ENCODE data around the gene FBXO15. TPM values are rescaled to one million over a fixed set of nuclear protein-coding genes. Genes with fewer than 3 reads are reported as not detected.

The FBXO15 gene
- total and polyA plus RNA-seq, 8 donors, result 0.62 to 31.0 (median 0.84) TPM; not detected in 4

GRCh38 chr18:74154716-74155115, 7.1 kb upstream of the FBXO15 start:
- intact Hi-C loops (cut with DNase I; ENCODE audit: low total_unique reads), result no loop called here
- Histone ChIP-seq H3K27ac (no peak overlapping the region), H3K9me3 (no peaks in the 10 kb centered on the region), H3K4me3 (no peak overlapping the region), H3K4me1 (peaks cover 4 to 32% (median 16%) of the 10 kb centered on the region in 4 donors), H3K36me3 (peaks cover 23 to 71% (median 68%) of the 10 kb centered on the region in 4 donors), H3K27me3 (no peaks in the 10 kb centered on the region)
- TF ChIP-seq POLR2AphosphoS5 (IDR thresholded peaks at IDR 0.05) (no peak), POLR2A (IDR thresholded peaks at IDR 0.05) (no peak), CTCF (IDR thresholded peaks at IDR 0.05) (no peak), EP300 (IDR thresholded peaks at IDR 0.05) (no peak)
- DNase-seq, result no peak
- 80 to 95% (median 89%) methylated on average over 4 of the region's 4 CpGs for WGBS, 5 donors

GRCh38 chr18:74153793-74154192, 6.2 kb upstream of the FBXO15 start:
- no peaks in the 10 kb centered on the region for H3K9me3 ChIP-seq
- TF ChIP-seq CTCF (IDR thresholded peaks at IDR 0.05) (no peak), POLR2AphosphoS5 (IDR thresholded peaks at IDR 0.05) (no peak), EP300 (IDR thresholded peaks at IDR 0.05) (no peak), POLR2A (IDR thresholded peaks at IDR 0.05) (no peak)
- 90 to 94% (median 93%) methylated on average over 4 of the region's 4 CpGs for WGBS, 5 donors

DNA sequence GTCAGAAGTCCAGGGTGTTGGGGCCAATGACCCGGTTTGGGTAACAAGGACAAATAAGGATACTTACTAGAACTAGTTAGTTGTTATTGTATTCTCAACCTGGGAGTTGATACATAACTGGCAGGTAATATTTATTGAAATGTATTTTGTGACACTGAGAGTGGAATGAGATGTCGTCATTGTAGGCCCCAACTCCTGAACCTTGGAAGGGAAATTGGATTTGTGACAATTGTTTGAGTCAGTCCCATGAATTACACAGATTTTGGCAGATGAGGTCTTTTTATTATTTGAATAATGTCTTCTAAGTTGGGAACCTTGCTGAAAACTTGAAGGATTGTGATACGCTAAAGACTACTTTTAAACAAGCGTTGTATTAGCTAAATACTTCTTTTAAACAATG, 5.7 kb upstream of the FBXO15 start:
- no peak for DNase-seq
- H3K4me3 ChIP-seq, result no peak overlapping the region
- peaks cover 14 to 42% (median 27%) of the 10 kb centered on the region in 4 donors for H3K4me1 ChIP-seq
- intact Hi-C loops (cut with DNase I; ENCODE audit: low total_unique reads), result no loop called here
- H3K27me3 ChIP-seq, result no peaks in the 10 kb centered on the region
- H3K9me3 ChIP-seq, result no peaks in the 10 kb centered on the region
- peaks cover 19 to 58% (median 54%) of the 10 kb centered on the region in 4 donors for H3K36me3 ChIP-seq
- H3K27ac ChIP-seq, result no peak overlapping the region
- TF ChIP-seq POLR2A (IDR thresholded peaks at IDR 0.05), result no peak
- no peak for TF ChIP-seq CTCF (IDR thresholded peaks at IDR 0.05)
- TF ChIP-seq POLR2AphosphoS5 (IDR thresholded peaks at IDR 0.05), result no peak
- no peak for TF ChIP-seq EP300 (IDR thresholded peaks at IDR 0.05)
- WGBS, 5 donors, result 77 to 88% (median 86%) methylated on average over 4 of the region's 4 CpGs

More at GRCh38 chr18:74153793-74154192, 6.2 kb upstream of the FBXO15 start:
- H3K4me1 ChIP-seq, result peaks cover 13 to 41% (median 25%) of the 10 kb centered on the region in 4 donors
- no peak for DNase-seq
- H3K27me3 ChIP-seq, result no peaks in the 10 kb centered on the region
- H3K27ac ChIP-seq, result no peak overlapping the region
- intact Hi-C loops (cut with DNase I; ENCODE audit: low total_unique reads), result no loop called here
- peaks cover 23 to 62% (median 59%) of the 10 kb centered on the region in 4 donors for H3K36me3 ChIP-seq
- H3K4me3 ChIP-seq, result no peak overlapping the region

- Histone ChIP-seq H3K4me3 (no peak overlapping the region), H3K36me3 (peaks cover 16 to 53% (median 49%) of the 10 kb centered on the region in 4 donors), H3K4me1 (peaks cover 14 to 42% (median 27%) of the 10 kb centered on the region in 4 donors), H3K27ac (no peak overlapping the region), H3K9me3 (no peaks in the 10 kb centered on the region), H3K27me3 (no peaks in the 10 kb centered on the region)
- no peak for TF ChIP-seq EP300 (IDR thresholded peaks at IDR 0.05)
- WGBS, 5 donors, result 87 to 100% (median 90%) methylated on average over 2 of the region's 2 CpGs
- no peak for DNase-seq
- intact Hi-C loops (cut with DNase I; ENCODE audit: low total_unique reads), result no loop called here
These were observed 5.2 kb upstream of the FBXO15 start for GRCh38 chr18:74152857-74153256.

- H3K36me3 ChIP-seq, result peaks cover 16 to 47% (median 43%) of the 10 kb centered on the region in 4 donors
- H3K4me3 ChIP-seq, result no peak overlapping the region
- no peak overlapping the region for H3K27ac ChIP-seq
- H3K27me3 ChIP-seq, result no peaks in the 10 kb centered on the region
- no peak for TF ChIP-seq EP300 (IDR thresholded peaks at IDR 0.05)
- TF ChIP-seq POLR2A (IDR thresholded peaks at IDR 0.05), result no peak
- TF ChIP-seq POLR2AphosphoS5 (IDR thresholded peaks at IDR 0.05), result no peak
- no peak for TF ChIP-seq CTCF (IDR thresholded peaks at IDR 0.05)
- WGBS, 5 donors, result 83 to 87% (median 84%) methylated on average over 6 of the region's 6 CpGs
- H3K9me3 ChIP-seq, result no peaks in the 10 kb centered on the region
- no peak for DNase-seq
- H3K4me1 ChIP-seq, result peaks cover 14 to 44% (median 29%) of the 10 kb centered on the region in 4 donors
- intact Hi-C loops (cut with DNase I; ENCODE audit: low total_unique reads), result no loop called here
These were observed 4.6 kb upstream of the FBXO15 start for GRCh38 chr18:74152270-74152669.
